ENCODE results near the gene FBL.

FBL gene

GRCh38 chr19:39842693-39843435, 3.3 kb downstream of the FBL start:
- no peak for DNase-seq (ENCODE audit: low read depth)

GRCh38 chr19:39841041-39841440, 5.1 kb downstream of the FBL start:
- no peak for DNase-seq (ENCODE audit: low read depth)

- no peak for DNase-seq (ENCODE audit: low read depth)
These were observed 5.7 kb downstream of the FBL start for GRCh38 chr19:39840492-39840891.

GRCh38 chr19:39839678-39840327, 6.4 kb downstream of the FBL start:
- no peak for DNase-seq (ENCODE audit: low read depth)

- no peak for DNase-seq (ENCODE audit: low read depth)
These were observed 7.6 kb downstream of the FBL start for GRCh38 chr19:39838569-39838968.

GRCh38 chr19:39837978-39838377, 8.2 kb downstream of the FBL start:
- no peak for DNase-seq (ENCODE audit: low read depth)

GRCh38 chr19:39834287-39834841, 11.8 kb downstream of the FBL start:
- no peak for DNase-seq (ENCODE audit: low read depth)

GRCh38 chr19:39833464-39834286, 12.5 kb downstream of the FBL start, which contains the start of gene DYRK1B:
Gene DYRK1B (minus strand): TSS chr19:39834162. CDS start chr19:39831867, 2,295 bp downstream.
- peak; percentile 98 for DNase-seq (ENCODE audit: low read depth)

GRCh38 chr19:39833160-39833463, 13.1 kb downstream of the FBL start:
- DNase-seq (ENCODE audit: low read depth): no peak

- no peak for DNase-seq (ENCODE audit: low read depth)
These were observed 13.7 kb downstream of the FBL start for GRCh38 chr19:39832341-39833083.

GRCh38 chr19:39831679-39832078, 14.5 kb downstream of the FBL start:
- DNase-seq (ENCODE audit: low read depth): no peak

GRCh38 chr19:39830847-39831246, 15.3 kb downstream of the FBL start:
- DNase-seq (ENCODE audit: low read depth): no peak

- DNase-seq (ENCODE audit: low read depth): no peak
These were observed 15.8 kb downstream of the FBL start for GRCh38 chr19:39830406-39830805.

- DNase-seq (ENCODE audit: low read depth): no peak
These were observed 16.4 kb downstream of the FBL start for GRCh38 chr19:39829702-39830275.

- no peak for DNase-seq (ENCODE audit: low read depth)
These were observed 17.5 kb downstream of the FBL start for GRCh38 chr19:39828654-39829032.

GRCh38 chr19:39828015-39828653, 18.0 kb downstream of the FBL start:
- no peak for DNase-seq (ENCODE audit: low read depth)

- no peak for DNase-seq (ENCODE audit: low read depth)
These were observed 19.0 kb downstream of the FBL start for GRCh38 chr19:39827216-39827615.

- no peak for DNase-seq (ENCODE audit: low read depth)
These were observed 19.8 kb downstream of the FBL start for GRCh38 chr19:39826311-39826945.

GRCh38 chr19:39825531-39826076, 20.6 kb downstream of the FBL start:
- DNase-seq (ENCODE audit: low read depth): no peak

GRCh38 chr19:39825093-39825463, 21.1 kb downstream of the FBL start:
- no peak for DNase-seq (ENCODE audit: low read depth)
